CD4-positive, alpha-beta T cell treated with Interleukin-1 beta for 1 hour (primary cell): ENCODE measurements around the gene WWC2.
"Not testable (repeated sequence)": the region's sequence is repeated elsewhere in the genome, so short reads cannot be mapped to it uniquely, and the experiment has no call there.

ENCODE experiments used
- DNase-seq, 2 donors: peaks; one replicate each; pipeline ENCODE4 v3.0.0-alpha.2; 2020 to 2022

WWC2 gene

GRCh38 chr4:183144787-183145186, 45.7 kb downstream of the WWC2 start:
- DNase-seq, result no peak

- no peak for DNase-seq
Observed at GRCh38 chr4:183145773-183146172, 46.7 kb downstream of the WWC2 start.

DNA sequence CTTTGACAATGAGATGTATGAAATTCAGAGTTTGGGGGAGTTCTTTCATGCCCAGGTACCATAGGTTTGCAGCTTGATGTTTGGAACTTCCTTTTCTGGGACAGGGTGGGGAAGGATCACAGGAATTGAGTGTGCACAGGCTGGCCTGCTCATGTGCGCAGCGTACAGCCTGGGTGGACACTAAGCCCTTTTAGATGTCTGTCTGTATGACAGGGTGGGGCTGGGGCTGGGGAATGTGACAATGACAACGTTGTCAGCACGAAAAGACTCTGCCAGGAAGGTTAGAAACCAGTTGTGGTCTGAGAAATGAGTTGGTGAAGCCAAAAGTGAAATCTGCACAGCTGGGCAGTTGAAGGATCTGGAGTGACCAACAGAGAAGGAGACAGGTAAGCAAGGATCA, 47.4 kb downstream of the WWC2 start:
- DNase-seq, result no peak

- no peak for DNase-seq
Observed at GRCh38 chr4:183147196-183147595, 48.1 kb downstream of the WWC2 start.

DNA sequence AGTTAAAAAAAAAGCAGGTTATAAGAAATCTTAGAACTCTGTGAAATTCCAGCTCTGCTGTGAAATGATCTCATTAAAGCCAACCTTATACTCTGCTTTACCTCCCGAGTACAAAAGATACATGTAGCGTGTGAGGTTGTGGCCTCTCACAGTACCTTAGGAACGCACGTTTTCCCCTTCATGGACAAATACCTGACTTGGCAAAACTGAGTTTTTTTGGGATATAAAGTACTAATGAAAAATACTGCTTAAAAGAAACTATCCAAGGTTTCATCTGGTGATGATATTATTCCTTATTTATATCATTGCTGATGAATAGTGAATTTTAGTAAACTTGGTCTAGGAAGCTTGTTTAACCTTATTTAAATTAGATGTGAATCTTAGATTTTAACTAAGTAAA, 48.9 kb downstream of the WWC2 start:
- no peak for DNase-seq

DNA sequence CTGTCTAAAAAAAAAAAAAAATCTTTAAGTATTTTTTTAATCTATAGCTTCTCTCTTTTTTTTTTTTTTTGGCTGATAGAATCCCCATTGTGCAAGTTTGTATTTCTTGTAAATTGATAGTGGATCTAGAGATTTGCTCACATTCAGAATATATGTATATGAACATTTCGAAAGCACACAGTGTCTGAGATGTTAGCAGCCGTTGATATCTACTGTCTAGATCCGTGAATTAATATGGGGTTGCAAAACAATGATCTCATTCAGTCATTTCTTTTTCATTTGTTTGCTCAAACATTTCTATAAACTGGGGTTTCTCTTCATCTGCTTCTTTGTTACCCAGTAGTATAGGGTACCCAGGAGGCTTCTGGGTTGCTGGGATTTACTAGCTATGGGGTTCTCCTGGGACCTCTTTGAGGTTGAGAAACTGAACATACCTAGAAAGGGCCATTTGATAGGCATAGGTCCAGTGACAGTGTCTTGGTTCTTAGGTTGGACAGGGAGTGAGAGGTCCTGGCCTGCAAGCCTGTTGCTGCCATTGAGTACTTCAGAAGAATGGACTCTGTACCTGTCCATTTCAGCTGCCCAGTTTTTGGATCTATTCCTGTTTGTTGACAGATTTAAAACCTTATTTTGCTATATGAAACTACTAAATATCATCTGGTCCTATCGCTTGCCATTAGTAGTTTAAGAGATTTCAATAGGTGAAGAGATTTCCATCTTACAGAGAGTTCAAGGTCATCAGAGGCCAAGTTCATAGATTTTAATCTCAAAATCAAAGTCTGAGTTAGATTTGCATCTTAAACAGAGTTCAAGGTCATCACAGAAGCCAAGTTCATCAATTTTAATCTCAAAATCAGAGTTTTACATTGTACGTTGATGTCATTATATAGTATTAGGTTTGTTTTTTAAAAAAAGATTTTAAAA, 50.8 kb downstream of the WWC2 start:
- no peak for DNase-seq

- not testable (repeated sequence) for DNase-seq
Observed at GRCh38 chr4:183150664-183151063, 51.6 kb downstream of the WWC2 start.

DNA sequence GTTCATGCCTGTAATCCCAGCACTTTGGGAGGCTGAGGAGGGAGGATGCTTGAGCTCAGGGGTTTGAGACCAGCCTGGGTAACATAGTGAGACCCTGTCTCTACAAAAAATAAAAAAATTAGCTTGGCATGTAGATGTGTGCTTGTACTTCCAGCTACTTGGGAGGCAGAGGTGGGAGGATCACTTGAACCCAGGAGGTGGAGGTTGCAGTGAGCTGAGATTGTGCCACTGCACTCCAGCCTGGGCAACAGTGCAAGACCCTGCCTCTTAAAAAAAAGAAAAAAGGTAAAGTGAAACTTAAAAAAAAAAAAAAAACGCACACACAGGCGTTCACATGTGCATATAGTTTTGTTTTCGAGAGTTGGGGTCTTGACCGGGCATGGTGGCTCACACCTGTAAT, 53.2 kb downstream of the WWC2 start:
- not testable (repeated sequence) for DNase-seq

GRCh38 chr4:183153190-183153916, 54.3 kb downstream of the WWC2 start:
- DNase-seq, result no peak

DNA sequence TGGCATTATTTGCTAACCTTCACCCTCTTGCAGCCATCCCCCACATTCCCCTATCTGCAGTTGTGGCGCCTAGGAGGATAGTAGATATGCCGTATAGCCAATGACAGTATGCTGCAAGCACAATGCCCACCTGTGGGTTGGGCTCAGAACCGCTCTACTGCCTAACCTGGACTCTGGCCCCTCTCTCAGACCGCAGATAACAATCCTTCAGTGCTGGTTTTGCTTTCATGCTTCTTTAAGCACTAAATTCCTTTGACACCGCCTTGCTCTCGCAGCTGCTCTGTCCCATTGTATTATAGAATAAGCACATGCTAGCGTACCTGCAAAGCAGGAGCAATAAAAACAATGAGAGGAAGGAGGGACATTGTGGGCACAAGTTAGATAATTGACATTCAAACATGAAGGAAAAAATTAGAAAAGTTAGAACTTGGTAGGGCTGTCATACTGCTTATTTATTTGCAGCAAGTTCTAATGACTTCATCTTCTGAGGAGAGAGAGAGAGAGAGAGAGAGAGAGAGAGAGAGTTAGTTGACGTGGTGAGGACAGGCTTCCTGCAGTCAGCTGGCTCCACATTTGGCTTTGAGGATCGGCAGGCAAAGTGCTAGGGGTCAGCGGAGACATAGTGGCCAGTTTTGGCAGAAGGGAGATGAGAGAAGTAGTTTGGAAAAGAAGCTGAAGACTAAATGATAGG, 55.8 kb downstream of the WWC2 start:
- no peak for DNase-seq

- DNase-seq, result no peak
Observed at GRCh38 chr4:183155450-183156184, 56.6 kb downstream of the WWC2 start.

- no peak for DNase-seq
Observed at GRCh38 chr4:183157215-183157614, 58.2 kb downstream of the WWC2 start.

GRCh38 chr4:183158062-183158461, 59.0 kb downstream of the WWC2 start:
- DNase-seq, result no peak

GRCh38 chr4:183161630-183162029, 62.6 kb downstream of the WWC2 start:
- no peak for DNase-seq

DNA sequence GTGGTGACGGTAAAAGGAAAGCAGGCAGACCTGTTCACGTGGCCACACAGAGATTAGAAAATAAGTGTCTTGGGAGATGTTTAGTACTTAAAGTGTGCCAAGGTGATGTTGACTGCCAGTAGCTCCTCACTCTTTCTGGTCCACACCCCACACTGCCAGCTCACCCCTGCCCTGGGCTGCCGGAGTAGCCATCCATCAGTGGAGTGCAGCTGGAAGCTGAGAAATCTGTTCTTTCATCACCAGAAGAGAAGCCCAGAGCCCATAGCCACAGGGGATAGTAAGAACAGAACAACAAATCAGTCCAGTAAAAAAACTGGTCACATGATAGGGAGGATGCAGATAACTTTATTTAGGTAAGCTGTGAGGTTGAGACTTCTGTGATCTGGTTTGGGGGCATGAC, 64.1 kb downstream of the WWC2 start:
- DNase-seq, result no peak

GRCh38 chr4:183164963-183165362, 65.9 kb downstream of the WWC2 start:
- no peak for DNase-seq

DNA sequence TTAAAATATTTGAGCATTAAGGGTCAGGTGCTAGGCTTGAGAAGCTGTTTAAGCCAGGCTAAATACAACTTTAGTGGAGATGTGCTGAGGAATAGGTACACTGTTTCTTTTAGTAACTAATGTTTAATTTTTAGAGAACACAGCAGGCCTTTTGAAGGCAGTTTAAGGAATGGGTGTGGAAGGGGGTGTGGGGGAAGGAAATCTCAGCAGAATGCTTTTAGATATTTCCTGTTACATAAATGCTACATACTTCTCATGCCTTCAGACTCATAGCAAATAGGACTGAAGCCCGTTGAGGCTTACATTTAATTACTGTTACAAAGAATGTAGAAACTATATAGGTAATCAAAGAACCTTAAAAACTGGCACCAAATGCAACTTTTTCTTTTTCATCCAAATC, 66.3 kb downstream of the WWC2 start:
- DNase-seq, result no peak

GRCh38 chr4:183170894-183171293, 71.8 kb downstream of the WWC2 start:
- no peak for DNase-seq

DNA sequence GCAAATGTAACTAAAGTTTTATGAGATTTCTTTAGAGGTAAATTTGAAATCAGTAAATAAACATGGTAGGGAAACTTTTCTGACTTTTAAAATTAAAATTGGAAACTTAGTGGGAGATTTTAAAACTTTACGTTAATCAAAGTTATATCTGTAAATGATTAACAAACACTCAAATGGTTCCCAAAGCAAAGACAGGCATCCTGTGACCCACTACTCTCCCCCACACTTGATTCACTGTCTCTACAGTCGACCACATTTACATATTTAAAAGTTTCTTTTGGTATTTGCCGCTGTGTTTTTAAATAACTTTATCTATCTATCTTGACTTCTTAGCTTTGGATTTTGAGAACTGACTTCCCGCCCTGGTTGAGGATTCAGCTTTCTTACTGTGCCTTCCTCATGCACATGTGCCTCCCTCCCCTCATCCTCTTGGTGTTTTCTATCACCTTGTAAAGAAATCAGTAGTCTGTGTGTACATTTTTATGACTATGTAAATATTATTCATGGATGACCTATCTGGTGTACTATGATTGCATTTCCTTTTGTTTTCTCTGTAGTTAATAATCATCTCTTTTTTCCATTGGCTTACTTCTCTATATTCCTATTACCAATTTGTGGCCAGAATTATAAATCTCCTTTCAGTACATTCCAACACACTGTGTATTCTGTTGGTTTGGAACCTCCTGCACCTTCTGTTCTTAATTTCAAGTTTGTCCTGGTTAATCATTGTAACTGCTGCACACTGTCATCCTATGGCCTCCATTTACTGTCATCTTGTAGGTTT, 72.6 kb downstream of the WWC2 start:
- no peak for DNase-seq

GRCh38 chr4:183172881-183173280, 73.8 kb downstream of the WWC2 start:
- DNase-seq, result no peak

- DNase-seq, result no peak
Observed at GRCh38 chr4:183173580-183174526, 74.8 kb downstream of the WWC2 start.
